ENCODE results near the gene TUBGCP6.
A peak's percentile ranks its signal among the peaks of the same experiment; 100 is the strongest.

The TUBGCP6 gene

GRCh38 chr22:50261615-50262459 is 17.0 kb upstream of the TUBGCP6 start, which contains the start of gene MAPK12:
Gene MAPK12 (minus strand): TSS chr22:50261683. CDS start chr22:50261509, 174 bp downstream.
- DNase-seq = no peak

DNA sequence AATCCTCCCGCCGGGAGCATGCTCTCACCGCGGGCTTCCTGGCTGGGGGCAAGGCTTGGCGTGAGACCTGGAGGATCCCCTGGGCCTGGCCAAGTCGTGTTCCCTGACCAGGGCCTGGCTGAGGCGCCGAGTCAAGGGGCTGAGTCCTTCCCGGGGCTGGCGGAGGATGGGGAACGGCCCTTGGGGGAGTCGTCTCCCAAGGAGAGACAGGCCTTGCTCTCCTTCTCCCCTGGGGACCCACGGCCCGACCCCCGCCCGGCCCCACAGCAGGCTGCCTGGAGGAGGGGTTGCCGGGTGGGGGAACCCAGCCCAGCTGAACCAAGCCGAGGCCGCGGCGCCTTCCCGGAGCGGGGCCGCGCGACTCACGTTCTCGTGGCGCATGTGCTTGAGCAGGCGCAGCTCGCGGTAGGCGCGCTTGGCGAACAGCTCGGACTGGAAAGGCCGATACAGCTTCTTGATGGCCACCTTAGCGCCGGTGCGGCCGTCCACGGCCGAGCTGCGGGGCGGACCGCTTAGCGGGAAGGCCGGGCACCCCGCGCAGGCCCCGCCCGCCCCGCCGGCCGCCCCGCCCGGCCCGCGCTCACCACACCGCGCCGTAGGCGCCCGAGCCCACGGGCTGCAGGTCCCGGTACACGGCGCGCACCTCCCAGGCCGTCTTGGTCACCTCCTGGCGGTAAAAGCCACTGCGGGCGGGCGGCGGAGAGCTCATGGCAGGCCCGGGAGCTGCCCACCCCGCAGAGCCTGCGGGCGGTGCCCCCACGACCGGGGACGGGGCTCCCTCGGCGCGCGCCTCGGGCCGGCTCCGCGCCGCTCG is 16.2 kb upstream of the TUBGCP6 start:
- DNase-seq = no peak

- no peak for DNase-seq
These were observed 15.6 kb upstream of the TUBGCP6 start for GRCh38 chr22:50260434-50260800.

- no peak for DNase-seq
These were observed 14.5 kb upstream of the TUBGCP6 start for GRCh38 chr22:50259302-50259701.

DNA sequence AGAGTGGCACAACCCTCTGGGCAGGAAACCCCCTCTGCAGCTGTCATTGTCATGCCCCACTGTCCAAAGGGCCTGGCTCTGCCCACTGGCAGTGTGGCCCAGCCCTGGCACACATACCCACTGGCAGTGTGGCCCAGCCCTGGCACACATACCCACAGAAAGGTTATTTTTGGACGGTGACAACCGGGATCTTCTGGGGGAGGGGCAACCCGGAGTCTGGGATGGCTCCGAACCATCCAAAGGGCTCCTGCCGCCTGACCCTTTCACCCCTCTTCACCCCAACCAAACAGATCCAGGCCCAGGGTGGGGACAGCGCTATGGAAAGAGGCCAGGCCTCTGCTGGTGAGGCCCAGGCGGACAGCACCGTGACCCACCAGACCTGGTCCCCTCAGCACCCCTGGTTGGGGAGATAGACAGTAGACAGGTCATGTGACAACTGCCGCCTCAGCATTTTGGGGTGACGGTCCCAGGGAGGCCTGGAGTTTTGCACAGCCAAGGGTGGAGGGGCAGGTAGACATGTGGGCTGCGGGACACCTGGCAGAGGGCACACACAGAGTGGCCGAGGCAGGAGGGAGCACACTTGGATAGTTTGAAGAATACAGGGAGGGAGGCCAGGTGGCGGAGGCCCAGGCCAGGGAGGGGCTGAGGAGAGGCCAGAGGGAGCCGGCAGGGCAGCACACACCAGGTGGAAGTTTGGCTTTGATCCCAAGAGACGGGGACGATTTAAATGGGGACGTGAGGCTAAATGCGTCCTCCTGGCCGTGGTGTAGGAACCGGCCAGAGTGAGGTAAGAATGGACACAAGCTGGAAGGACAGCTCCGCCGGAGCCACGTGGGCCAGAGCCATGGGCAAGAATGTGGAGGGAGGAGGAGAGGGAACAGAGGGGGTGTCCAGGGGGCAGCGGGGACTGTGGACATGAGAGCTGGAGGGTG is 13.8 kb upstream of the TUBGCP6 start:
- no peak for DNase-seq

DNA sequence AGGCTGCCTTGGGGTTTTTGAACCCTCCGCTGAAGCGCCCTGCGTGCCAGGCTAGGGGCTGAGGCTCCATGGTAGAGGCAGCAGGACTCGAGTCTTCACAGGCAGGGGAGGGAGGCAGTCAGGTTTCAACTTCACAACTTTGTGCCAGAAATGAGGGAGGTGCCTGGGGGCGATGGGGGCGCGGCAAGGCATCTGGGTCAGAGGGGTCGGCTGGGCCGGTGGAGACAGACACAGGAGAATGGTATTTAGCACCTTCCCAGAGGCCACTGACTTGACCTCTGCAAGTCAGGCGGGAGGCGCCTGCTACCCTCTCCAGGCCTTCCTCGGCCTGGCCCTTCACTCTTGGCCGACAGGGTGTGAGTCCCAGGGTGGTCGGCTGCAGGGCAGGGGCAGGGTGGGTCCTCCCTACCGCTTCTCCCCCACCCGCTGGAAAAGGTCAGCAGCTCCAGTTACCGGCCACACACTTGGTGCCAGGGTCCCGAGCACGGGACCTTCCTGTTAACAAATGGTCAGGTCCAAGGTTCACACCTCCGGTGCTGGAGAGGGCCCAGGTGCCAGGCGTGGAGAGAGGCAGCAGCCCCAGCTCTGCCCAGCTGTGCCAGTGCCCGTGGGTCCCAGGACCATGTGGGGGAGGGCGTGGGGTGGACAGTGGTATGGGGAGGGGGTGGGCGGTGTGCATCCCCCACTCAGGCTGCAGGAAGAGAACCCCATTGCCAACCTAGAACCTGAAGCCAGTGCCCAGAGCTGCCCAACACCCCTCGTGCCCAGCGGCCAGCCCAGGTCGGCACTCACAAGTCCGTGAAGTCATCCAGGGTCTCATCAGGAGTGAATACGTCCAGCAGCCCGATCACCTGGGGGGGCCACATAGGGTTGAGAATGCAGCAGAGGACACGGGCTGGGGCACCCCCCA is 12.9 kb upstream of the TUBGCP6 start:
- DNase-seq = no peak

GRCh38 chr22:50257041-50257440 is 12.2 kb upstream of the TUBGCP6 start:
- no peak for DNase-seq

- no peak for DNase-seq
These were observed 11.5 kb upstream of the TUBGCP6 start for GRCh38 chr22:50256258-50256862.

DNA sequence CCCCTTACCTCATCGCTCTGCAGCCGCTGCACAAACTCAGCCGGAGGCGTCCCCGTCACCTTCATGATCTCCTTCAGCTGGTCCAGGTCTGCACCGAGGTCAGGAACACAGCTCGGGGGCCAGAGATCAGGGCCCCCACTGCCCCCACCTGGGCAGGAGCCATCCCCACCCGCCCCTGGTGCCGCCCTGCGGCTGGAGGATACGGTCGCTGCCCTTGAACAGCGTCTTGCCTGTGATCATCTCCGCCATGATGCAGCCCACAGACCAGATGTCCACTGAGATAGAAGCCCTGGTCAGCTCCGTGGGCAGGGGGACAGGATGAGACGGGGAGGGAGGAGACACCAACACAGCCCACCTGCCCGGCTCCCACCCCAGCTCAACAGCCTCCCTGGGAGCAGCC is 10.8 kb upstream of the TUBGCP6 start:
- DNase-seq = no peak

- no peak for DNase-seq
These were observed 10.3 kb upstream of the TUBGCP6 start for GRCh38 chr22:50255099-50255498.

GRCh38 chr22:50253941-50254340 is 9.1 kb upstream of the TUBGCP6 start:
- DNase-seq = no peak

DNA sequence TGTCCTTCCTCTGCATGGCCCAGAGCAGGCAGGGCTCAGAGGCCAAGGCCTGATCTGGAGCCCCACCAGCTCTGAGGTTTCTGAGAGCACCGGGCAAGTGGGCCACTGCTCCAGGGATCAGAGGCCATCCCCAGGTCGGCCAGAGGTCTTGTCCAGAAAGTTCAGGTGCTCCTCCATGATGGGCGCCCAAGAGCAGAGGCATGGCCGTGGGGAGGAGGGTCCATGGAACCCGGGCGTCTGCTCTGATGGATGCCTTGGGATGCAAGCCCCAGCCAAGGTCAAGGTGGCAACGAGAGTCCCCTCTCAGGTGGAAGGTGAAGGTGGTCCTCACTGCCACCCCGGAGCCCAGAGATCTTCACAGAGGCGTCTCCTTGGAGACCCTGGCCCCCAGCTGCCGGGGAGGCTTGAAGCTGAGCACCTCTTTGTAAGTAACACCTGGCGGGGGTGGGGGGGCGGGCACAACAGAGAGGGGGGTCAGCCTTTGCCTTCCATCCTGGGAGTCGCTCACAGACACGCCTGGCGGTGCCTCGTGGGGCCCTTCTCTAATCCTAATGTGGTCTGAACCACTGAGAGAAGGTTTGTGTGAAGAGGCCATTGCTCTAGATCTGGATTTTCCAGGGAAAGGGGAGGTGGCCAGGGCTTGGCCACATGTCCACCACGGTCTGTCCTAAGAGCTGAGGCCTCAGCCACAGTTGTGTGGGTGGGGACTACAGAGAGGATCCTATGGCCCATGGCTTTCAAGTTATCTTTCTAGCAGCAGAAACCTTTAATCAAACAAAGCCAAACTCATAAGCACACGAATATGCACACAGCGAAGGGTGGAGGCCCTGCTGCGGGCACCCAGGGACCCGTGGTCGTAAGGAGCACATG is 8.5 kb upstream of the TUBGCP6 start:
- DNase-seq = no peak

- DNase-seq = peak; percentile 63
These were observed 7.5 kb upstream of the TUBGCP6 start for GRCh38 chr22:50252082-50253045.

GRCh38 chr22:50251477-50252081 is 6.8 kb upstream of the TUBGCP6 start:
- no peak for DNase-seq

GRCh38 chr22:50250555-50251476 is 6.0 kb upstream of the TUBGCP6 start, which contains the start of gene HDAC10:
Gene HDAC10 (minus strand): TSS chr22:50251265. CDS start chr22:50251032, 233 bp downstream.
- peak; percentile 68 for DNase-seq

DNA sequence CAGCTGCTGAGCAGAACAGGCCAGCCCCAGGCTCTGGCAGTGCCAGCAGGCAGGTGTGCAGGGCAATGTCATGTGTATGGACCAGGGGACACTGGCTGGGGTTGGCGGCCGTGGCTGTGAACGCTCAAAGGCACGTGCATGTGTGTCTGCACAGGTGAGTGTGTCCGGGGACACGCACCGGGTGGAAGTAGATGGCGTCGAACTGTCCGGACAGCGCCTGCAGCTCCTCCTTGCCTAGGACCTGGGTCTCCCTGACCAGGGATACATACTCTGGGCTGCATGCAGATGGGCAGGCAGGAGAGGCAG is 5.4 kb upstream of the TUBGCP6 start:
- DNase-seq = no peak

Measured in effector CD4-positive, alpha-beta T cell (primary cell).